HG03045 (cell line): ENCODE data around the gene PPP1R14C.
"Not testable (repeated sequence)": the region's sequence is repeated elsewhere in the genome, so short reads cannot be mapped to it uniquely, and the experiment has no call there.

Experiments used
- ATAC-seq: cut with Tn5 transposase; IDR thresholded peaks from one replicate; pipeline ENCODE4 v1.9.1; 2021; ENCODE audit warnings: mild to moderate bottlenecking, moderate library complexity; ENCODE audit not compliant: unreplicated experiment

The PPP1R14C gene

DNA sequence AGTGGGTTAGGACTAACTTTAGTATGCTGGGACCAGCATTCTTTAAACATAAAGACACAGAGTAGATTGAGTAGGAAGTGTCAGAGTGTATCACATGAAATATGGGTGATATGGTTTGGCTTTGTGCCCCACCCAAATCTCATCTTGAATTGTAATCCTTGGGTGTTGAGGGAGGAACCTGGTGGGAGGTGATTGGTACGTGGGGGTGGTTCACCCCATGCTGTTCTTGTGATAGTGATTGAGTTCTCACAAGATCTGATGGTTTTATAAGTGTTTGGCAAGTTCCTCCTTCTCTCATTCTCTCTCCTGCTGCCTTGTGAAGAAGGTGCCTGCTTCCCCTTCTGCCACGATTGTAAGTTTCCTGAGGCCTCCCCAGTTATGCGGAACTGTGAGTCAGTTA, 5.1 kb upstream of the PPP1R14C start:
- ATAC-seq: not testable (repeated sequence)

DNA sequence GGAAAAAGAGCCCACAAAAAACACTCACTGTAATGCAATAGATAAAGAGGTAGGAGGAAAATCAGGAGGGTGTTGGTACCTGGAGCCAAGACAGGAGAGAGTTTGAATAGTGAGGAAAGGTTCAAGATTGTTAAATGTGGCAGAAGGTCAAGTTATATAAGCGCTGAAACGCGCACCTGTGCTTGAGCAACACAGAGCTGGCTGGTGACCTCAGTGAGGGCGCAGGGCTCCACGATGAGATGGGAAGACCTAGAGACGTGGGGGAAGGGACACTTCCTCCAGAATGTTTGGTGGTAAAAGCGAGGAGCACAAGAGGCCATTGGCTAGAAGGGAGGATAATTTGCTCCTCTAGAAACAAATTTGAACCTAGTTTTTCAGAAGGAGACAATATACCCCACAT, 4.2 kb upstream of the PPP1R14C start:
- ATAC-seq: no peak

DNA sequence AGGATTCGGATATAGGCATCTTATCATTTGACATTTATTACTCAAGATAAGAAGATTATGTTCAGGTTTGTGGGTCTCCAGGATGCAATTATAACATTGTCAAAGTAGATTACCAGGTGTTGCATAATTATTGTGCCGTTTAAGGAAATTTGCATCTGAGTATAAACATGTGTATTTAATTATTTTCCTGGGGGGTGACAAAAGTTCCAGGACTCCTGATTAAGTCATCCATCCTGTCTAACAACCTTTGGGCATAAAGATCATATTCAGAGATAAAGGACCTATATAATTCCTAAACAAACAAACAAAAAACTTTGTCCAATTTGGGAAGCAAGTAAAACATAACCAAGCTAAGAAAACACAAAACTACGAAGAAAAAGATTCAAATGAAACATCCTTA, 3.3 kb upstream of the PPP1R14C start:
- ATAC-seq: no peak

DNA sequence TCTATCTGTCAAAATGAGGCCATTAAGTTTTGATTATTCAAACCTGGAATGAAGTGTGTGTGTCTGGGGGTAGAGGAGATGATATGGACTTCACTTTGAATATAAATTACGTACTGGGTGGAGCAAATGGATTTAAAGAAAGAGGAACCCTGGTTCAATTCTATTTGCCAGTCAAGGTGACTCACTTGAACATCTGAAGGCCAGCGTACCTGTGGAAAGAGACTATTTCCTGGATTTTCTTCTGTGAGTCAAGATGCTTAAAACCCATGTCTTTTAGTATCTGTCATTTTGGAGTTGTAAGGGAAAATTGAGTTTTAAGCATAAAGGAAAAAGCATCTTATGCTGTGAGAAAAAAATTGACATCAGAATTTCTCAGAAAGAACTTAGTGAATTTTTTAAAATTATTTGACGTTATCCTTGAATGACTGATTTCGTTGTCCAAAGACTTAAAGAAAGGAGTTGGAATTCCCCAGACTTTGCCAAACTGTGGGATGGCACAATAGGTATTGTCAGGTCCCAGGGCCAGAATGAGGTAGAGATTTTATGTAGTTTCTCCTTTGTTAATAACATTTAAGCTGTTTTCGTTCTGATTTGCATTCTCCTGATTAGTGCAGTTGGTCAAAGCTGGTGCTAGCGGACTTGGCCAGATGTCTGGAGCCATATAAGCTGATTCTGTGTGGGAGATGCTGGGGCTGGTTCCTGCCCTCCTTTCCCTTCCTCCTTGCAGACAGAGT, 2.4 kb upstream of the PPP1R14C start:
- ATAC-seq: no peak

DNA sequence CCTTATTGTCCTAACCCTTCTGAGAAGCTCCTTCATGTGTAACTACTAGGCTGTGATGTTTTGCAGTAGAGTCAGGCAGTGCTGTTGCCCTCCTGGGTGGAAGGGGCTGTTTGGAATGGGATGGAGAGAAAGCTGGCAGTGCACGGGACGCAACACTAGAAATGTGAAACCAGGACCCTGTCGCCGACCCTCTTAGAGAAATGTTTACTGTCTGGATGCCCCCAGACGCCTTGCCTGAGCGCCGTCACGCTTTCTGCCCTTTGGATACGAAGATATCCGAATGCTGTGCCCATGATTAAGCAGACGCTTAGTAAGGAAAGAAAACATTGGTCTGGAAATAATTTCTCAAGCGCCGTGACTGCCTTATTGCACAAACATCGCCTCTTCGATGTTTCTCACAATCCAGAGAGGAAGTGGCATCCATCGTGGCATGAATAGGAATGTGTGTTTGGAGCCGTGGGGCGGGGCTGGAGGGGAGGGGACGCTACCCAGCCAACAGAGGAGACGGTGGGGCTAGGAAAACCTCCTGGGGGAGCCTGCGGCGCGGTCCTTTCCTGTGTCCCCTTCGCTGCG, 661 bp upstream of the PPP1R14C start:
- ATAC-seq: no peak

DNA sequence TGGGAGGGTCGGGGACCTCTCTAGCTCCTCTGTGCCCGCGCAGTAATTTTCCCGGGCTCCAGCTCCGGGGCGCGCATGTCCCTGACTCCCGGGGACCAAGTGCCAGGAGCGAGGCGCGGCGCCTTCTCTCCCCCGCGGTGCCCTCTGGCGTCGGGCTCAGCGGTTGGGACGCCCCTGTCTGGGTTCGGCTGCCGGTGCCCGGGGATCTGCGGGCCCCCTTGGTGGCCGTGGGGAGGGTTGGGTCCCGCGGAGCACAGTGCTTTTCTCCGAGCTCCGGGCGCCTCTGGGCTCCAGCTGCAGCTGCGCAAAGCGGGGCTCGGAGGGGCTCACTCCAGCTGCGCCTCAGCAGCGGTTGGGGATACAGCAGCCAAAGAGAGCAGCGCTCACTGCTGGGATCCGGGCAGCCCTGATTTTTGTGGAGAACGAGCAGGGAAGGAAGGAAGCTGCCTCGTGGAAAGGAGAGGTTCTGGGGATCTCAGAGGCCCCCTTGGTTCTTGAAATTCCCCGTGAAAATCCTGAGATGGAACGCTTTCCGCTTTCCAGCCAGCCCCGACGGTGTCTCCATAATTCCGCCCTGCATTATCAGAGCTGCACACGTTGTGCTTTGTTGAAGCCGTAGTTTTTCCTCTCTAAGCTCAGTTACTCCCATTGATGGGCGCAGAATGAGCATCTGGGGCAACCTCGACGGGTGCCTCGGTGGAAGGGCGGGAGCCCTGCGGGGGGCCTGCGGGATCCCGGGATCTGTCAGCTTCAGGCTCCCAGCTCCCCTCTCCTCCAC, 861 bp downstream of the PPP1R14C start:
- ATAC-seq: no peak

DNA sequence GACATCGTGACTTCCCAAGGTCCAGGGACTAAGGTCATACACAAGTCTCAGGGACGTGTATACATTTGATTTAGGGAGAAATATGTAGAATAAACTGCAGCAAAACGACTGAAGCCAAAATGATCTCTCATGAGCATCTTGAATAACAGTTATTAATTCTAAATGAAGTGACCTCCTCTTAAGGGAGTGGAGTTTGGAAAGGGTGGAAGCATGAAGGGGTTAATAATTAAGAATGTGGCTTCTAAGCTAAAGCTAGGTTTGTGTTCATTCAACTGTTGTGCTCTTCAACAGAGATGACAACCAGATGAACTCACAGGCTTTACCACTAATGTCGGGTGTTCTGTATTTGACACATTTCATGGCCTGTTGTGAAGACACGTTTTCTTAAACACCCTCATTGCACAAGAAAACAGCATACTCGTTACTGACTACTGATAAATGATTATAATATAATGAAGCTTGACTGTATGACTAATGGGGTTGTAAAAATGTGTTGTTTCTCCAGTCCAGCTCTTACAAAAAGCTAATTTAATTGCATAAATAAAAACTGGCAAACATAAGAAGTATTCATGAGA, 1.5 kb downstream of the PPP1R14C start:
- no peak for ATAC-seq

DNA sequence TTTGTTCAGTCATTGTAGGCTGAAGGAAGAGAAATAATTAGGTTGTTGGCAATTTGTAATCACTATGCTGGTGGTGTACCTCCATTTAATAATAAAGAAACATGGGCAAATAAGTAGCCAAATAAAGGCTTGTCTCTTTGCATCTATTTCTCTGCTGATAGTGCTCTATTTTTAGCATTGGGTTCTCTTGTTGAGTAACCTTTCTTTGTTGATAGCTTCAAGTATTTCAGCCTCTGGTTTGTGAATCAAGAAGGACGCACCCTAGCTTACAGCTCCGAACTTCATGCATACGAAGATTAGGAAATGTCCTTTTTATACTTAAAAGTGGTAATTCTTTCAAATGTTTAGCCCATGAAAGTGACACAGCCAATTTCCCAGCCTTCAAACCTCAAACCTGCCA, 2.6 kb downstream of the PPP1R14C start:
- ATAC-seq: no peak

DNA sequence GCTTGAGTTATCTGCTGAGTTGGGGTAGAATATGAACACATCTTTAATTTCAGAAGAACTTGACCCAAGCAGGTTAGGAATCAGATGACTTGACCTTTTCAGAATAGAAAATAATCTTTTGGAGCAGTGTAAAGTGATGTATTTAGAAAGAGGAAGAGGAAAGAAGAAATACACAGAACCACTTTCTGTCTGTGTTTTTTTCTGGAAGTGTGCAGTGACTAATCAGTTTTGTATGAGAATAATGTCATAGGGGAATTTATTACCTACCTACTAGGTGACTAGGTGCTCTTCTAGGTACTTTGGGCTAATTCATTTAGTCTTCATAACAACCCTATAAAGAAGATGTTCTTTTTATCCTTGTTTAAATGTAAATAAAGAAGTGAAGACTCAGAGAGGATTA, 3.0 kb downstream of the PPP1R14C start:
- ATAC-seq: no peak

DNA sequence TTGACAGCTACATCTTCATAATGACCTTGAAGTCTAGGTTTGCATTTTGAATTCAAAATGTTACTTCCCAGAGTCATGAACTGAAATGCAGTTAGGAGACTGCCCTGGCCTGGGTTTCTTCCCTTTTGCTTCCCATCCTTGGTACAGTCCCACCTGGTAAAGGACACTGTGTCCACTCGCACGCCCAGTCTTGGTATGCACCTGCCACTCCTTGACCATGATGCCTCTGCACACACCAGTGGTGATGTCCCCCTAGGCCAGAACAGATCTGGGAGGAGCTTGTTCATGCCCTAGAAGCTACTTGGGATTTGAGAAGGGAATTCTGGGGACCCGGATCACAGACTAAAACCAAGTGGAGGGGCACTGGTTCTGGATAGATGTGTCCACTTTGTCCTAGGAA, 3.6 kb downstream of the PPP1R14C start:
- no peak for ATAC-seq

DNA sequence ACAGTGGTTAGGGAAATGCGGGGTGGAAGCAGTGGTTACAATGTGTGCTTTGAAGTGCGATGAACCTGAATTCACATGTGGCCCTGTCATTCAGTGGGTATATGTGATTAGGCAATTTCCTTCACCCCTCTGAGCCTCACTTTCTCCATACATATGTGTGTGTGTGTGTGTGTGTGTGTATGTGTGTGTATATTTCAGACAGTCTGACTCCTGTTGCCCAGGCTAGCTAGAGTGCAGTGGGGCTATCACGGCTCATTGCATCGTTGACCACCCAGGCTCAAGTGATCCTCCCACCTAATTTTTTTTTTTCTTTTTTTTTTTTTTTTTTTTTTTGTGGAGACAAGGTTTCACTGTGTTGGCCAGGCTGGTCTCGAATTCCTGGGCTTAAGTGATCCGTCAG, 6.3 kb downstream of the PPP1R14C start:
- ATAC-seq: no peak

DNA sequence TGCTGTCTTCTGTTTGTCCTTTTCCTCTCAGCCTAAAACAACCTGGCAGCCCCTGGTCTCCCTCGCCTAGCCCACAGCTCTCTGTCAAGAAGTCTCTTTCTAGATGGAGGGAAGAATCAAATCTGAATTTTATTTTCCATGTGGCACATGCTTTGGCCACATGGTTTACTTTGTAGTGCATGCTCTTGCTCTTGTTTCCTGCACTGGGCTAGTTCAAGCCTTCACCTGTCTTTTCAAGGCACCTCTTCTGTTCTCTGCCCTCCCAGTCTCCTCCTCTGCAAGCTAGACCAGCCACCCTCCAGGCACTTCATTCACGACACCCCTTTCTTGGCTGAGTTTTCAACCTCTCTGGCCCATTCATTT, 7.6 kb downstream of the PPP1R14C start:
- no peak for ATAC-seq

DNA sequence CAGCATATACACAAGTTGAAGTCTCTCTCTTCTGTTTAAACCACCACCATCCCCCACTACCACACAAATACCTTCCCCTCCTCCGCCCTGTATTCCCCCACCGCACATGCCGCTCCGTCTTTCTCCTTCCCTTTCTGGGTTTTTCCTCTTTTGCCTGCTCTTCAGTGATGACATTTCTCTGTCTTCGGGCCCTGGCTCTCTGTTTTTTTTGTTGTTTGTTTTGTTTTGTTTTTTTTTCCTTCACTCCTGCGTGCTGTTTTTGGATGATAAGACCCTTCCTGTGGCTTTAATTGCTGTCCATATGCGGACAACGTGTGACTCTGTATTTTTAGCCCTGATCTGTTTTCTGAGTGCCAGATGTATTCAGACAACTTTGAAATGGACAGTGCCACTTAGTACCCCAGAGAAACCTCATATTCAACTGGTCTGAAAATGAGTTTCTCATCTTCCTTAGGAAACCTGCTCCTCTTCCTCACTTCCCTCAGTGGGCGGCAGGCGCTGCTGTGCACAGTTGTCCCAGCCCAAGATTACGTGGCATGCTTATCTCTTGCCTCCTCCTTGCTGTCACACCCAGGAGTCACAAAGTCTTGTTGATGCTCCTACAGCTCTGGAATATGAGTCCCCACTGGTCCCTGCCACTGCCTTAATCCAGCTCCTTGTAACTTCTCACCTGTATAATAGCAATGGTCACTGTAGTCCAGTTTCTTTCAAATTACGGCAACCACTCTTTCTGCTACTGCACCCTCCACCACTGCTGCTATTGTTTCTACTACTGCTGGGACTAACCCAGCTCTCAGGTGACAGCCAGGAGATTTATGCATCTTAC, 8.2 kb downstream of the PPP1R14C start:
- ATAC-seq: no peak

DNA sequence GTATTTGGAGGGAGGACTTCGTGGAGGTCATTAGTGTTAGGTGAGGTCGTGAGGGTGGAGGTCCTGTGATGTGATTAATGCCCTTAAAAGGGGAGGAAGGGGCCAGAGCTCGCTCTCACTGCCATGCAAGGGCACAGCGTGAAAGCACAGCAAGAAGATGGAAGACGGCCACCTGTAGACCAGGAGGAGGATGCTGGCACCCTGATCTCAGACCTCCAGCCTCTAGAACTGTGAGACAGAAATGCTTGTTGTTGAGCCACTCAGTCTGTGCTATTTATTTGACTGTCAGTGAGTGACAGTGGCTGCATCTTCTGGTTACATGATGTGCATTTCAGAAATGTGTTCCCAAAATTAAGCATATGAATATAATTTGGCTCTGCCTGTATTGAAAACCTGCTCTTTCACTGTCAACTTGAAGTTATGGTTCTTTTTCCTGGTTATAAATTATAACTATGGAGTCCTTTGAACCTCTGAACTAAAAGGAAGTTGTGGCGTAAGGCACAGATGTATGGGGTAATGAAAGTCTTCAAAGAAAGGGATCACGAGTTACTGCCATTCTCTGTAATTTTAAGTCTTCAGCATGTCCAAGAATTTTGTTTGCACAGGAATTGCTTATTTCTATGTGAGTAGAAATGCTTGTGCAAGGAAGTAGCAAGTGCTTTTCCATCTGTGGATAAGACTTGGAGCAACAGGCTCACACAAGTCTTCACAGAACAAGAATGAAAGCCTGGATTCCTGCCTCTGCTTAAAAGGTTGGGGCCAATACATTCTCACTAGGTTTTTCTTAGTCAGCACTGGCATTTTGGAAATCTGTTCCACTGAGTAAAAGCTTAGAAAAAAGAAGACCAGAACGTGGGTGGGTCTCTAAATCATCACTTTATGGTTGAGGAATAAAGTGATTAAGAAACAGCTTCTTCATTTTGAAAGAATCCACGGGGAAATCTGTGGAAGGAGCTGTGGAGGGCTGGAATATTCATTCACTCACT, 10.3 kb downstream of the PPP1R14C start:
- ATAC-seq: no peak

DNA sequence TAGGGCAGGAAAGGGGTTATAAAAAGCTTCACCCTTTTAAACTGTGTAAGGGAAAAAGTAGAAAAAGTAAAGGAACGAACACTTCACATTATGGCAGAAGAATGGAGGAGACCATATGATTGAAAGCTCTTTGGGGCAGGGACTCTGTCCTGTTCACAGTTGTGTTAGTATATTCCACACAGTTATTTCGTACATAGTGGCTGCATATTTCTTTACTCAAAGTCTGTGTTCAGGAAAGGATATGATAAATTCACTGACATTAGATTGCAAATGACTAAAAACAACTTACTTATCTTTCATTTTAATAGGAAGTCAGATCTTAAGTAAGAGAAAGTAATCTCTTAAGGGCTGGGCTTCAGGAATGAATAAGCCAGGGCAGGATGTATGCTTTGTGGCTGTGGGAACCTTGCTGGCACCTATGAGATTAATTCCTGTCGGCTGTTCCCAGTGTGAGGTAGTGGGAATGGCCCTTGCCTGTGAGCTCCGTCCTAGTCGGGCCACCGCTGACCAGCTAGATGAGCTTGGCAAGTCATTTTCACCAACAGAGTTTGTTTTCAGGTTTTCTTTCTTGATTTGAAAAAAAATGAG, 11.2 kb downstream of the PPP1R14C start:
- no peak for ATAC-seq

DNA sequence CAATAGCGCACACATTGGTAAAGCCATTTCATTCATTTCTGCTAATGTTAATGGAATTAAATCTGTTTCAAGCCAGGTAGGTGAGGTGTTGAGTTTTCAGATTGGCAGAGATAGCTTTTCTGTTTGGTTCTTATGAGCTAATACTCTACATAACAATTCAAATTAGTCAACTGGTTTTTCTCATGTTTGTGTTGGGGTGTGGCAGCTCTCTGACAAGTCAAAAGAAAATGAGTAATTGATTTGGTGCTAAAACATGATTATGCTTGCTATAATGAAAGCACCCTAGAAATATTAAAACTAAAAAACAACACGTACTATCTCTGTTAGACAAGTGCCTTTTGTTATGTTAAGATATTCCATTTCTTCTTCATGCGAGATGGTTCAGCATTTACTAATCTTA, 13.6 kb downstream of the PPP1R14C start:
- no peak for ATAC-seq

DNA sequence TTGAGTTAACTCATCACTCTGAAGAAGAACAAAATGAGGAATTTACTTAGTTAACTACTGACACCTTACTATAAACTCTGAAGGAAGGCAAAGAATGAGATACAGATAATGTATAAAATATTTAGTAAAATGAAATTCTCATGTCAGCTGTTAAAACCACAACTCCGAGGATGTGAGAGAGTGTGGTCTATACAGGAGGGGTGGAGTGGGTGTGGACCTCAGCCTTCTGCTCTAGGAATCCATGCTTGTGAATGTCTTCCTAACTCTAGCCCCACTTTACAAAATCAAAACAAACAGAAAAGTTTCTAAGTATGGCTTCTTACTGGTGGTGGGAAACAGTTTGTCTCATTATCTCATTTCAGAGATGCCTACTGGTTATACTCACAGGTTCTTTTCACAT, 14.2 kb downstream of the PPP1R14C start:
- no peak for ATAC-seq

DNA sequence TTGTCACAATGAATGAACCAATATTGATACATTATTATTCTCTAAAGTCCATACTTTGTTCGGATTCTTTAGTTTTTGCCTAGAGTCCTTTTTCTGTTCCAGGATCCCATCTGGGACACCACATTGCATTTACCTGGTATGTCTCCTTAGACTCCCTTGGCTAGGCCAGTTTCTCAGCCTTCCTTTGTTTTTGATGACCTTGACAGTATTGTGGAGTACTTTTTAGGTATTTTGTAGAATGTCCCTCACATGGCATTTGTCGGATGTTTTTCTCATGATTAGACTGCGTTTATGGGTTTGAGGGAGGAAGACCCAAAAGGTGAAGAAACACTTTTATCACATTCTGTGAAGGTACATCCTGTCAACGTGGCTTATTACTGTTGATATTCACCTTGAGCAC, 16.9 kb downstream of the PPP1R14C start:
- ATAC-seq: no peak

DNA sequence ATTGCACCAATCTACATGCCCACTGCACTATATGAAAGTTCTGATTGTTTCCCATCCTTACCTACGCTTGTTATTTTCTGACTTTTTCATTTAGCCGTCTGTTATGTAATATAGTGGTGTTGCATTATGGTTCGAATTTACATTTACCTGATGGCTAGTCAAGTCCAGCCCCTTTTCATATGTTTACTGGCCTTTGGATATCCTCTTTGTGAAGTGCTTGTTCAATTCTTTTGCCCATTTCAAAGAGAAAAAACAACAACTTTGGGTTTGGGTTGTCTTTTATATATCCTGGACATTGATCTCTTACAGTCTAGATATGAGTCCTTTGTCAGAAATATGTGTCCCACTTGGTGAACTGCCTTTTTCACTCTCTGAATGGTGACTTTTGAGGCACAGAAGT, 21.1 kb downstream of the PPP1R14C start:
- ATAC-seq: no peak
